ENCODE results near the gene GAS6.

GRCh38 chr13:113840541-113841352 is 23.1 kb downstream of the GAS6 start:
- TF ChIP-seq EZH2phosphoT487 (conservative IDR thresholded peaks at IDR 0.05; ENCODE audit: low read length) (no peak), CTCF (IDR thresholded peaks at IDR 0.05; ENCODE audit: insufficient read depth, low read length, poor library complexity, severe bottlenecking) (no peak)

Data from SU-DHL-6 (cell line).